HG02852 (cell line): Measurements from ENCODE around the gene JMJD8.
A peak's percentile ranks its signal among the peaks of the same experiment; 100 is the strongest.
"Not testable (repeated sequence)": the region's sequence is repeated elsewhere in the genome, so short reads cannot be mapped to it uniquely, and the experiment has no call there.

ENCODE experiments used
- ATAC-seq: cut with Tn5 transposase; IDR thresholded peaks from one replicate; pipeline ENCODE4 v1.9.1; 2021; ENCODE audit warnings: mild to moderate bottlenecking, moderate library complexity; ENCODE audit not compliant: unreplicated experiment

The JMJD8 gene

GRCh38 chr16:722835-723633 lies 38.9 kb upstream of the JMJD8 start:
- no peak for ATAC-seq

- no peak for ATAC-seq
Observed at GRCh38 chr16:721765-722540, 37.8 kb upstream of the JMJD8 start.

GRCh38 chr16:720990-721764 lies 37.0 kb upstream of the JMJD8 start, which contains the start of gene ANTKMT:
ANTKMT (plus strand) TSS chr16:721146; CDS start chr16:721275, 129 bp downstream.
- peak; percentile 68 for ATAC-seq

- ATAC-seq = no peak
Observed at GRCh38 chr16:720447-720989, 36.4 kb upstream of the JMJD8 start.

DNA sequence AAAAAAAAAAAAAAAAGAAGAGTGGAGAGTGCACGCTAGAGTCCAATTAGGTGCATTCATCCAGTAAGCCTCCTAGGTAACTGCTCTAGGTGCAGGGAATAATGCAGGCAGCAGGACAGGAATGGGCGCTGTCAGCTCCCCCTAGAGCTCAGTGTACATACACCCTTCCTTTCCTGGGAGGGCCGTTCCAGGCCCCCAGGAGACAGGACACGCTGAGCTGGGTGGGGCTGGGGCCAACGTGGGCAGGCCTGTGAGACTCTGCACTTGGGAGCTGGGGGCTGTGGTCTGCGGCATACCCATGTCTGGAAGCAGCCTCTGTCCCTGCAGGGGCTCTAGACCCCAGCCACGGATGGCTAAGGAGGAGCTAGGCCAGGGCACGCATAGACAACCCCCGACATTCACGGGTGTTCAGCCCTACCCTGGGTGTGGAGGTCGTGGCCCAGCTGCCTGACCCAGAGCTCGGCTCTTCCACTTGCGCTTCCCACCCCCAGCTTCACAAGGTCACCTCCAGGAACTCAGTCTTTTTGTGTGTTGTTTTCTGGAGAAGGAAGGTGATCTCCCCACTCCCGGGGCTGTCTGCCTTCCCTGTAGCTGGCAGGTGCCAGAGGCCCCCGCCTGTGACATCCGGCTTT lies 35.8 kb upstream of the JMJD8 start:
- no peak for ATAC-seq

GRCh38 chr16:718922-719321 lies 34.8 kb upstream of the JMJD8 start:
- no peak for ATAC-seq

GRCh38 chr16:718389-718788 lies 34.3 kb upstream of the JMJD8 start:
- no peak for ATAC-seq

DNA sequence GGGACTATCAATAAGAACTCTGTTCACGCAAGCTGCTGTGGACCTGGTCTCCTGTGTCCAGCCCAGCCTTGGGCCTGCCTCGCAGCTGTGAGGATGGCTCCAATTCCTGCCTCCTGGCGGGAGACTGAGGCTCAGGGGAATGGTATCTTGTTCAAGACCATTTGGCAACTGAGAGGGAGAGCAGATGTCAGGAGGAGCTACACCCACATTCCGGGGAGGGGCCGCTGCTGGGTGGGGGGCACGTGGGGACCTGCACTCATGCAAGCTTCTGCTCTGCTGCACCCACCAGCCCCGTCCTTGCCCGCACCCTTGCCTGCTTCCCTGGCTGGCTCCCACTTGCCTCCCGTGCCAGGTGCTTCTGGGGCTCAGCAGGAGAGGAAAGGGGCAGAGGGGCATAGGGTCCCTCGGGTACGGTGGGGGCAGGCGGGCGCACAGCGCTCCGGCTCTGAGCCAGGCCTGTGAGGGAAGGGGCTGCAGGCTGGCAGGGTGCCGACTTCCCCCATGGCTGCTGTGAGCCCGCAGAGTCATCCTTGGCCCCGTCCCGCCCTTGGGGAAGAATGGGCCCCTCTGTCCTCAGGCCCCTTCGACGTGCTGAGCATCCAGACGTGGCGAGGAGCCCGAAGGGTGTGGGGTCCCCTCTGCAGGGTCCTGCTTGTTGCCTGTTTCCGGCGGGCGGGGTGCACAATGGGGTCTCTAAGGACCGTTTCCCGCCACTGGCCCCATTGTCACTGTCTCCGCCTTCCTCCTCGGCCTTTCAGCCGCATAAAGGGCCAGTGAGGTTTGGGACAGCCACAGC lies 33.5 kb upstream of the JMJD8 start:
- no peak for ATAC-seq

DNA sequence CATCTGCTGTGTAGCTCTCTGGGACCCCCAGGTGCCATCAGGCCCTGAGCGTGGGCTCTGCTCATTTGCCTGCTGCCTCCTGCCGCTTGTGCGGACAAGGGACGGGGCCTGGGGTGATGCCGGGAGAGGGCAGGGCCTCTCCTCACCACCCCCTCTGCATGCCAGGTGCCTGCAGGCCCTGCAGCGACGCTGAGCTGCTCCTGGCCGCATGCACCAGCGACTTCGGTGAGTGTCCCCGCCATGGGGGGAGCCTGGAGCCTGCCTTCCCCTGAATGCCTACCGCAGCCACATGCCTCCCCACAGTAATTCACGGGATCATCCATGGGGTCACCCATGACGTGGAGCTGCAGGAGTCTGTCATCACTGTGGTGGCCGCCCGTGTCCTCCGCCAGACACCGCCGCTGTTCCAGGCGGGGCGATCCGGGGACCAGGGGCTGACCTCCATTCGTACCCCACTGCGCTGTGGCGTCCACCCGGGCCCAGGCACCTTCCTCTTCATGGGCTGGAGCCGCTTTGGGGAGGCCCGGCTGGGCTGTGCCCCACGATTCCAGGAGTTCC lies 32.7 kb upstream of the JMJD8 start:
- ATAC-seq = no peak

DNA sequence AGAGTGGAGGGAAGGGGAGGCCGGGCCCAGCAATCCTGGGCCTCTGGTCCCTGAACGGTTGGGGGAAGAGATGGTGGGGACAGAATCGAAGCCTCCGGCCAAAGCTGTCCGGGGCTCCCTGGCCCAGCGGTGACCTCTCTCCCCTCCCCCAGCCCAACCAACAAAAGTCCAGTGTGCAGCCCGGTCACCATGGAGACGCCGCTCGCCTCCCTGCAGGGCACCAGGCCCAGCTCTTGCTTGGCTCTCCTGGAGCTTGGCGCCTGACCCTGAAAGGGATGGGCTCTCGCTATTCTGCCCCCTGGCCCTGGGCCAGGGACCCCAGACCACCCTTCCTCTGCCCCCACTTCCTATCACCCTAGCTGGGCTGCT lies 32.0 kb upstream of the JMJD8 start:
- no peak for ATAC-seq

- peak; percentile 23 for ATAC-seq
Observed at GRCh38 chr16:715477-716199, 31.5 kb upstream of the JMJD8 start.

- peak; percentile 66 for ATAC-seq
Observed at GRCh38 chr16:714558-715476, 30.7 kb upstream of the JMJD8 start, which contains the start of gene METRN. METRN (plus strand) TSS chr16:715118; CDS start chr16:715290, 172 bp downstream.

DNA sequence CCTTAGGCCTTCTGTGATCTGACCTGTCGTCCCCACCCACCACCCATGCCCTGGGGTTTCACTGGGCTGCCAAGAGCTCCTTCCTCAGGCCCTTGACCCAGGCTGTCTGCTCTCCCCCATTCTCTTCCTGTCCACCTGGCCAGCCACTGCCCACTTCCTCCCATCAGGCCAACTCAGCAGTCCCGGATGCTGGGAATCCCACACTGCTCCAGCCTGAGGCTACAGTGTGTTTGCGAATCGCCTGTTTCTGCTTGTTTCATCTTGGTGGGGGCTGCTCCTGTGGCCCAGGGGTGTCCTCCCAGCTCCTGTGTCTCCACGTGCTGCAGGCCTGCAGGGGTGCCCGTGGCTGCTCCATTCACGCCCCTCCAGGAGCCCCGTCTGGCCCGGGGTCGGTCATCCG lies 29.9 kb upstream of the JMJD8 start:
- ATAC-seq = no peak

GRCh38 chr16:712740-713250 lies 28.7 kb upstream of the JMJD8 start:
- not testable (repeated sequence) for ATAC-seq

- no peak for ATAC-seq
Observed at GRCh38 chr16:711548-712320, 27.6 kb upstream of the JMJD8 start.

- no peak for ATAC-seq
Observed at GRCh38 chr16:711084-711483, 26.9 kb upstream of the JMJD8 start.
